ENCODE measurements around the gene SOHLH2.

Gene SOHLH2

DNA sequence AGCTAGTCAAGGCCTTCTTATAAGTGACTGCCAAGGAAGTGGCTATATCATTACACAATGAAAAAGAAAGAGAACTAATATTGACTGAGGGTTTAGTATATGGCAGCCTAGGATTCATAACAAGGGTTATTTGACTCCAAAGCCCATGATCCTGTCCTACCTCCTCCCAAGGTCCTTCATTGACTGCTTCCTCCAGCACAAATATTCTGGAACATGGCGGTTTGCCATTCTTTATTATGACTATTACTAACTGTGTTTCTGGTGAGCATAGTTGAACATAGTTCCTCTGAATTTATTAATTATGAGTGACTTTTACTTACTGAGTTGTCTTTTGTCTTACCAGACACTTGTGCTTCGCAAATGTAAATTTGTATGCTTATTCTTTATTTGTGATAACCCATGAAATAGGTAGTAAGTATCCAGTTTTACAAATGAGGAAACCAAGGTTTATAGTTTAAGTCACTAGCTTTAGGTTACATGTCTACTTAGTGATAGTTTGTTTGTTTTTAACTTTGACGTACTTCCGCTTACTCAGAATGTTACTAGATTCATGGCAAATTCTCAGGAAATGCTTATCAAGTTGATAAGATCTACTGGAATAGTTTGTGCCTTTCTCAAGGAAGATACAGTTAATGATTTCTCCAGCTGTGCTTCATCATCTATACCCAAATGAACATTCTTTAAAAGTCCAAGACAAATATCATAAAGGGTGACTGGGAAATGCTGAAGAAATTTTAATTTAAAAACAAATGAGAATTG, 67.7 kb downstream of the SOHLH2 start:
- FAIRE-seq, result no peak
- TF ChIP-seq SPI1 (IDR thresholded peaks at IDR 0.05; ENCODE audit: low read depth, low read length) (no peak), POLR2AphosphoS5 (IDR thresholded peaks at IDR 0.05; ENCODE audit: low read depth, low read length) (no peak), POLR2A (IDR thresholded peaks at IDR 0.05; ENCODE audit: low read depth, low read length) (no peak), TAF1 (IDR thresholded peaks at IDR 0.05; ENCODE audit: low read depth, low read length) (no peak)

DNA sequence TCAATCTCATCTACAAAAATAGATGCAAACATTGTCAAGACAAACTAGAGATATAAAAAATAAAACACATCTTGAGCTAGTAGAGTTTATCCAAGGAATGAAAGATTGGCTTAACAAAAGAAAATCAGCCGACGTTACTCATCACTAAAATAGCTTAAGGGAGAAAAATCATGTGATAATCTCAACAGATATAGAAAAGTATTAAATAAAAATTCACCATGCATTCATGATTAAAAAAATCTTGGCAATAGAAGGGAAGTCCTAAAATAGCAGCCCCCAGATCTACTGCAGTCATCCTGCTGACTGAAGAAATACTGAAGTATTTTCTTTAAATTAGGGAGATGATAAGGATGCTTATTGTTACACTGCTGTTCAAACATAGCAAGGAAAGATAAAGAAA, 70.6 kb downstream of the SOHLH2 start:
- FAIRE-seq (no peak), DNase-seq (ENCODE audit: insufficient read length, low spot score) (no peak)
- TF ChIP-seq POLR2A (IDR thresholded peaks at IDR 0.05; ENCODE audit: low read depth, low read length), result no peak
- TF ChIP-seq POLR2AphosphoS5 (IDR thresholded peaks at IDR 0.05; ENCODE audit: low read depth, low read length), result no peak

More for the DNA sequence above, 67.7 kb downstream of the SOHLH2 start:
- no peak for DNase-seq (ENCODE audit: insufficient read length, low spot score)

DNA sequence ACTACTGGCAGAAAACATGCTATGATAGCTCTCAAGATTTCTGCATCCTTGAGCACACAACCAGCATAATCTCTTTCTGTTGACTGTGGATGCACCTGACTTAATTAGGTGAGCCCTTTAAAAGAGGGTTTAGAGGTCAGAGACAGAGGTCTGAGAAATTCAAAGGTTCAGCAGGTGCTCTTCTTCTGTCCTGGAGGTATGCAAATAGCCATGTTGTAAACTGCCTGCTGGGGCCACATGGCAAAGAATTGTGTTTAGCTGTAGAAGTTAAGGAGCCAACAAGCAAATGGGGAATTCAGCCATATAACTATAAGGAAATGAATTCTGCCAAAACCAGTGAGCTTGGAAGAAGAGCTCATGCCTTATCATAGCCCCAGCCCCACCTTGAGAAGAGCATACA, 71.6 kb downstream of the SOHLH2 start:
- DNase-seq (ENCODE audit: insufficient read length, low spot score) (no peak), FAIRE-seq (no peak)
- TF ChIP-seq SPI1 (IDR thresholded peaks at IDR 0.05; ENCODE audit: low read depth, low read length) (no peak), POLR2AphosphoS5 (IDR thresholded peaks at IDR 0.05; ENCODE audit: low read depth, low read length) (no peak), TAF1 (IDR thresholded peaks at IDR 0.05; ENCODE audit: low read depth, low read length) (no peak), POLR2A (IDR thresholded peaks at IDR 0.05; ENCODE audit: low read depth, low read length) (no peak), PAX5 (IDR thresholded peaks at IDR 0.05; ENCODE audit: insufficient read depth, low read length, severe bottlenecking) (no peak), POU2F2 (IDR thresholded peaks at IDR 0.05; ENCODE audit: low read depth, low read length) (no peak)

DNA sequence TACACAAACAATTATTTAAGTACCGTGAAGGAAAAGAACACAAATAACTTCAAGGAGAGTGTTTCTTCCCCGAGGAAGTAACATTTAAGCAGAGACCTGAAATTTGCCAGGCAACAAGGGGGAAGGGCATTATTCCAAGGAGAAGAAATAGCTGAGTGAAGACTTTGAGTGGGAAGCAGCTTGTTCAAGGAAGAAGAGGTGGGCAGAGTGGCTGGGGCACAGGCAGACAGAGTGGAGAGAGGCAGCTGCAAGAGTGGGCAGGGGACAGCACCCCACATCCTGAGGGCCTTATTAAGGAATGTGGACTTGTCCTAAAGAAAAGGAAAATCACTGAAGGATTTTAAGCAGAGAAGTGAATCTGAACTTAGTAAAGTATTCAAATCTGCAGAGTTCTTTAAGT, 78.5 kb downstream of the SOHLH2 start:
- FAIRE-seq (no peak), DNase-seq (ENCODE audit: insufficient read length, low spot score) (no peak)
- TF ChIP-seq SPI1 (IDR thresholded peaks at IDR 0.05; ENCODE audit: low read depth, low read length) (no peak), POLR2AphosphoS5 (IDR thresholded peaks at IDR 0.05; ENCODE audit: low read depth, low read length) (no peak), POU2F2 (IDR thresholded peaks at IDR 0.05; ENCODE audit: low read depth, low read length) (no peak), PAX5 (IDR thresholded peaks at IDR 0.05; ENCODE audit: insufficient read depth, low read length, severe bottlenecking) (no peak), TAF1 (IDR thresholded peaks at IDR 0.05; ENCODE audit: low read depth, low read length) (no peak), POLR2A (IDR thresholded peaks at IDR 0.05; ENCODE audit: low read depth, low read length) (no peak)

DNA sequence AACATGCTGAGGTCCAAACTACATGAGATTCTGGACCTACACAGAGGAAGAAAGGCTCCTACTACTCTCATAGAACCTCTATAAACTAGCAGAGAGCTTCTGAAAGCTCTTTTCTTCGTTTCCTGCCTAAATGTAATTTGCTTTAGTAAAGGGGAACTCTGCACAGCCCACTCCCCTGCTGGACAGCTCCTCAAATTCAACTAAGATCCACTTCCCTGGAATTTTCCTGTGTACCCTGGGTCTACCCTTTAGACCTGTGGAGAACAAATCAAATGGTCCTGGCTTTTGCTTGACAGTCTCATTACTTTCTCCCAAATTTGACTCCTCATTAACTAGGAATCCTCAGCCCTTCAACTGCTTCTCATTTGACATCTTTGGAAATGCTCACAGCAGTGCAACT, 79.7 kb downstream of the SOHLH2 start:
- FAIRE-seq (no peak), DNase-seq (ENCODE audit: insufficient read length, low spot score) (no peak)
- TF ChIP-seq POLR2A (IDR thresholded peaks at IDR 0.05; ENCODE audit: low read depth, low read length) (no peak), POLR2AphosphoS5 (IDR thresholded peaks at IDR 0.05; ENCODE audit: low read depth, low read length) (no peak), PAX5 (IDR thresholded peaks at IDR 0.05; ENCODE audit: insufficient read depth, low read length, severe bottlenecking) (no peak), TAF1 (IDR thresholded peaks at IDR 0.05; ENCODE audit: low read depth, low read length) (no peak), SPI1 (IDR thresholded peaks at IDR 0.05; ENCODE audit: low read depth, low read length) (no peak), POU2F2 (IDR thresholded peaks at IDR 0.05; ENCODE audit: low read depth, low read length) (no peak)

DNA sequence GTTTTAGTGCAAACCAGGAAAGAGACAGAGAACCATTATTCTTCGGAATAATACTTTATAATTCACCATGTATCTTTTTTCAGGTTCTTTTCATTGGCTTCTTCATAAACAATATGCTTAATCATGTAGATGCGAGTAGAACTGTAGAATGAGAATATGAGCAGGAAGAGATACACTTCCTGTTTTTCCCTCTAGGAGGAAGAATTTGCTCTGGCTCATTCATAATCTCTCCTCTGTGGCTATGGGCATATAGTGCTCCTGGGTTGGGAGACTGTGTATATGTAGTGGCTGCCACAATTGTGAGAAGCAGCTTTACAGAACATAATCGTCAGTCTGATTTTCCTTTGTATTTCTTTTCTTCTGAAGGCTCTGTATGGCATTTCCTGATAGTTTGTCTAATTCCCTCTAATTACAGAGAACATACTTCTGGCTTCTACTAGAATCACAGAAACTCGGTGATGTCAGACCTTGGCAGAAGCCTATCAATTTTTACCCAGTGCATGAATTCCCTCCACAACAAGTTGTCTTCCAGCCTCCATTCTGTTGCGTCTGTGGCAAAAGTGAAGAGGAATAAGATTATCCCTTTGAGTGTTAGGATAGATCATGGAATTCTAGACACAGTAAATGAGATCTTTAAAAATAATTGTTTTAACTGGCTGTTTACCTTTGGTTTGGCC, 80.3 kb downstream of the SOHLH2 start:
- FAIRE-seq (no peak), DNase-seq (ENCODE audit: insufficient read length, low spot score) (no peak)
- no peak for TF ChIP-seq POLR2A (IDR thresholded peaks at IDR 0.05; ENCODE audit: low read depth, low read length)
- no peak for TF ChIP-seq PAX5 (IDR thresholded peaks at IDR 0.05; ENCODE audit: insufficient read depth, low read length, severe bottlenecking)
- no peak for TF ChIP-seq POU2F2 (IDR thresholded peaks at IDR 0.05; ENCODE audit: low read depth, low read length)
- TF ChIP-seq POLR2AphosphoS5 (IDR thresholded peaks at IDR 0.05; ENCODE audit: low read depth, low read length), result no peak
- no peak for TF ChIP-seq SPI1 (IDR thresholded peaks at IDR 0.05; ENCODE audit: low read depth, low read length)
- TF ChIP-seq TAF1 (IDR thresholded peaks at IDR 0.05; ENCODE audit: low read depth, low read length), result no peak

DNA sequence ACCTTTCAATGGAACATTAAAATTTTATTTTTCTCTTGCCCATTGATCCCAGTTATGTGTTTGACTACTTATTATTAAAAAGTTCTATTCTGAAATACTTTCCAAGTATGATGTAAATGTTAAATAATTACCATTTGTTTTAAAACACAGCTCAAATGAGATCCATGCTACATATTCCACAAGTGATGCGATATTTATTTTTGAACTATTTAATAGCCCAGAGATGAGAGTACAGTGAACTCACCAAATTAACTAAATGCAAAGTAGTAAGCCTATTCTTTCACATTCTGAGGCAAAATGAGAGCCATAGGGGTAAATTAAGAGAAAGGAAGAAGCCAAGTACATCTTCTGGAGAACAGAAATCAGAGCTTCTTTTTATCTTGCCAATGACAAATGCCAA, 82.0 kb downstream of the SOHLH2 start:
- FAIRE-seq (no peak), DNase-seq (ENCODE audit: insufficient read length, low spot score) (no peak)
- TF ChIP-seq POLR2A (IDR thresholded peaks at IDR 0.05; ENCODE audit: low read depth, low read length) (no peak), POU2F2 (IDR thresholded peaks at IDR 0.05; ENCODE audit: low read depth, low read length) (no peak), POLR2AphosphoS5 (IDR thresholded peaks at IDR 0.05; ENCODE audit: low read depth, low read length) (no peak), SPI1 (IDR thresholded peaks at IDR 0.05; ENCODE audit: low read depth, low read length) (no peak), TAF1 (IDR thresholded peaks at IDR 0.05; ENCODE audit: low read depth, low read length) (no peak), PAX5 (IDR thresholded peaks at IDR 0.05; ENCODE audit: insufficient read depth, low read length, severe bottlenecking) (no peak)

DNA sequence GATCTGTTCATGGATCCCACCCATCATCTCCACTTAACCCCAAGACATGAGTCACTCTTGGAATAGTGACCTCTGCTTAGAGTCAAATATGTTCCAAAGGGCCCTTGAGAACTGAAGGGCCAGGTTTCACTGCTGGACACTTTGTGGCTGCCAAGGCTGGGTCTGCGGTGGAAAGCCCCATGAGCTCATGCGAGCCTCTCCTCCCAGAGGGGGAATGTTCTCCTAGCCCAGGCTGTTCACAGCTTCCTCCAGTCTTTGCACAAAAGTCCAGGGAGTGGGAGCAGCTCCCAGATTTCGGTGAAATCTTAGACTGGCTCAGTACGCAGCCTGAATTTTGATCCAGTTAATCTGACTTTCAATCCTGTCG, 82.4 kb downstream of the SOHLH2 start:
- no peak for TF ChIP-seq POU2F2 (IDR thresholded peaks at IDR 0.05; ENCODE audit: low read depth, low read length)
- no peak for TF ChIP-seq SPI1 (IDR thresholded peaks at IDR 0.05; ENCODE audit: low read depth, low read length)
- TF ChIP-seq TAF1 (IDR thresholded peaks at IDR 0.05; ENCODE audit: low read depth, low read length), result no peak
- TF ChIP-seq PAX5 (IDR thresholded peaks at IDR 0.05; ENCODE audit: insufficient read depth, low read length, severe bottlenecking), result no peak
- no peak for TF ChIP-seq POLR2AphosphoS5 (IDR thresholded peaks at IDR 0.05; ENCODE audit: low read depth, low read length)
- no peak for FAIRE-seq
- no peak for DNase-seq (ENCODE audit: insufficient read length, low spot score)

DNA sequence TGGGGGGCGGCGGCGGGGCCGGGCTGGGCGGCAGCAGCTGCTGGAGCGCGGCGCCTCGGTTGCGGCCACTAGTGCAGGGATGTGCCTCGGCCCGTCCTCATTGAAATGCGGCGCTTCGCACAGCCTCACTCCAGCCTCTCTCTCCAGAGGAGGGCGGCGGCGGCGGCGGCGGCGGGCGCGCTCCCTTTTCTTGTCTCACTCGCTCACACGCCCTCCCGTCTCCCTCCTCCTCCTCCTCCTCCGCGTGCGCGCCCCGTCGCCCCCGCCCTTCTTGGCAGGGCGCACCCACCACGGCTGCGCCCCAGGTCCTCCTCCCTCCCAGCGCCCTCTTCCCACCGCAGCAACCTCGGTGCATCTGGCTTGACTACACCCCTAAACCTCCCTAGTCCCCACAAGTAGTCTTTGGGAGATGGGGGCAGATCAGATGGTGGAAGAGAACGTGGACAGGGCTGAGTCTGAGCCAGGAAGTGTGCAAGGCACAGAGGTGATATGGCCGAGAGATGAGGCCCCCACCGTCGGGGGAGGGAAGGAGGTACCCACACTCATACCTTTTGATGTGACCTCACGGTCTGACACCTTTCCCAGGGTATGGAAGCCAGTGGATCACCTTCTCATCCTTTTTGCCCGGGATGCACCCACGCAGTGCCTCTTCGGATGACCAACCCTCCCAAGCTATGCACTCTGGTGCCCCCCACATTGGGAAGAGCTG, 83.0 kb downstream of the SOHLH2 start, which contains the start of gene DCLK1:
TSS of gene DCLK1 (minus strand) at position 161 of the 709 bp plus-strand sequence.
- DNase-seq (ENCODE audit: insufficient read length, low spot score) (no peak), FAIRE-seq (no peak)
- TF ChIP-seq TAF1 (IDR thresholded peaks at IDR 0.05; ENCODE audit: low read depth, low read length) (no peak), PAX5 (IDR thresholded peaks at IDR 0.05; ENCODE audit: insufficient read depth, low read length, severe bottlenecking) (no peak), POU2F2 (IDR thresholded peaks at IDR 0.05; ENCODE audit: low read depth, low read length) (no peak), POLR2AphosphoS5 (IDR thresholded peaks at IDR 0.05; ENCODE audit: low read depth, low read length) (no peak), SPI1 (IDR thresholded peaks at IDR 0.05; ENCODE audit: low read depth, low read length) (no peak), POLR2A (IDR thresholded peaks at IDR 0.05; ENCODE audit: low read depth, low read length) (no peak)

Measured in GM12891 (cell line).